ENCODE data around the gene MORC2.
A peak's percentile ranks its signal among the peaks of the same experiment; 100 is the strongest.

Gene MORC2

GRCh38 chr22:30949934-30950660 is 18.5 kb downstream of the MORC2 start:
- no peak for DNase-seq (ENCODE audit: low read depth in 1 of 2, low spot score in 1 of 2)

GRCh38 chr22:30948930-30949342 is 19.6 kb downstream of the MORC2 start:
- DNase-seq (ENCODE audit: low read depth in 1 of 2, low spot score in 1 of 2) = no peak

GRCh38 chr22:30947816-30948454 is 20.6 kb downstream of the MORC2 start:
- DNase-seq (ENCODE audit: low read depth in 1 of 2, low spot score in 1 of 2) = no peak

- DNase-seq (ENCODE audit: low read depth in 1 of 2, low spot score in 1 of 2) = no peak
Observed at GRCh38 chr22:30947173-30947815, 21.3 kb downstream of the MORC2 start.

GRCh38 chr22:30946354-30946753 is 22.2 kb downstream of the MORC2 start:
- no peak for DNase-seq (ENCODE audit: low read depth in 1 of 2, low spot score in 1 of 2)

GRCh38 chr22:30945653-30946052 is 22.9 kb downstream of the MORC2 start:
- DNase-seq (ENCODE audit: low read depth in 1 of 2, low spot score in 1 of 2) = no peak

- DNase-seq (ENCODE audit: low read depth in 1 of 2, low spot score in 1 of 2) = no peak
Observed at GRCh38 chr22:30944986-30945385, 23.6 kb downstream of the MORC2 start.

GRCh38 chr22:30943368-30943767 is 25.2 kb downstream of the MORC2 start:
- DNase-seq (ENCODE audit: low read depth in 1 of 2, low spot score in 1 of 2) = peak in 1 of 2 donors; percentile 27

GRCh38 chr22:30941363-30941740 is 27.2 kb downstream of the MORC2 start:
- DNase-seq (ENCODE audit: low read depth in 1 of 2, low spot score in 1 of 2) = no peak

- peak in 1 of 2 donors; percentile 28 for DNase-seq (ENCODE audit: low read depth in 1 of 2, low spot score in 1 of 2)
Observed at GRCh38 chr22:30940685-30941362, 27.8 kb downstream of the MORC2 start.

GRCh38 chr22:30934053-30934452 is 34.5 kb downstream of the MORC2 start:
- DNase-seq (ENCODE audit: low read depth in 1 of 2, low spot score in 1 of 2) = no peak

- DNase-seq (ENCODE audit: low read depth in 1 of 2, low spot score in 1 of 2) = no peak
Observed at GRCh38 chr22:30933457-30933856, 35.1 kb downstream of the MORC2 start.

- DNase-seq (ENCODE audit: low read depth in 1 of 2, low spot score in 1 of 2) = no peak
Observed at GRCh38 chr22:30932661-30933060, 35.9 kb downstream of the MORC2 start.

- DNase-seq (ENCODE audit: low read depth in 1 of 2, low spot score in 1 of 2) = no peak
Observed at GRCh38 chr22:30931541-30932300, 36.9 kb downstream of the MORC2 start.

GRCh38 chr22:30930228-30930627 is 38.3 kb downstream of the MORC2 start:
- no peak for DNase-seq (ENCODE audit: low read depth in 1 of 2, low spot score in 1 of 2)

- DNase-seq (ENCODE audit: low read depth in 1 of 2, low spot score in 1 of 2) = no peak
Observed at GRCh38 chr22:30928401-30928800, 40.2 kb downstream of the MORC2 start.

- no peak for DNase-seq (ENCODE audit: low read depth in 1 of 2, low spot score in 1 of 2)
Observed at GRCh38 chr22:30927806-30928205, 40.8 kb downstream of the MORC2 start.

- DNase-seq (ENCODE audit: low read depth in 1 of 2, low spot score in 1 of 2) = no peak
Observed at GRCh38 chr22:30926706-30927105, 41.9 kb downstream of the MORC2 start.

GRCh38 chr22:30925667-30926066 is 42.9 kb downstream of the MORC2 start:
- no peak for DNase-seq (ENCODE audit: low read depth in 1 of 2, low spot score in 1 of 2)

GRCh38 chr22:30923168-30923900 is 45.2 kb downstream of the MORC2 start:
- no peak for DNase-seq (ENCODE audit: low read depth in 1 of 2, low spot score in 1 of 2)

All from activated T-helper 1 cell treated with anti-CD3 and anti-CD28 coated beads, Interleukin-2, amount 50 U/mL, for 16 hours (primary cell).